ENCODE results near the gene CDK4. TPM values are rescaled to one million over a fixed set of nuclear protein-coding genes. Genes with fewer than 3 reads are reported as not detected.
A peak's percentile ranks its signal among the peaks of the same experiment; 100 is the strongest.

CDK4 gene
- total and polyA plus RNA-seq, 5 donors from 2014 or later, result 17.5 to 90.3 (median 63.5) TPM

DNA sequence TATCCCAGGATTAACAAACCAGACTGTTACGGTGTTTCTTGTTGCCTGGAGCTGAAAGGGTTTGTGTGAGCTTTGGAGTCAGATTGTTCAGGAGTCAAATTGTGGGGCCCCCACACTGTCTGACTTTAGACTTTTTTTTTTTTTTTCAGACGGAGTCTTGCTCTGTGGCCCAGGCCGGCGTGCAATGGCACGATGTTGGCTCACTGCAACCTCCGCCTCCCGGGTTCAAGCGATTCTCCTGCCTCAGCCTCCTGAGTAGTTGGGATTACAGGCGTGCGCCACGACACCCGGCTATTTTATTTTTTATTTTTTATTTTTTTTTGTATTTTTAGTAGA, 31.3 kb upstream of the CDK4 start:
- H3K9me3 Mint-ChIP-seq, result no peaks in the 10 kb centered on the region
- H3K4me3 Mint-ChIP-seq, result peak overlapping the region; percentile 96 to 100 (median 98)
- peak overlapping the region; percentile 91 for H3K4me3 ChIP-seq (ENCODE audit: low read depth, low read length)
- no peak for DNase-seq
- peaks cover 9% of the 10 kb centered on the region for H3K36me3 Mint-ChIP-seq
- peak overlapping the region in 1 of 3 donors; percentile 100 for H3K27ac Mint-ChIP-seq
- peaks cover 4% of the 10 kb centered on the region for H3K27me3 Mint-ChIP-seq
- no peaks in the 10 kb centered on the region for H3K9me3 ChIP-seq (ENCODE audit: control insufficient read depth in 2 of 2, low read length in 2 of 2)
- no peak for ATAC-seq (ENCODE audit: low read depth in 2 of 2)
- no peaks in the 10 kb centered on the region for H3K27me3 ChIP-seq (ENCODE audit: control insufficient read depth, insufficient read depth, low read length)
- H3K4me1 ChIP-seq (ENCODE audit: control insufficient read depth, insufficient read depth, low read length, poor library complexity, severe bottlenecking), result peaks cover 38% of the 10 kb centered on the region
- H3K36me3 ChIP-seq (ENCODE audit: control insufficient read depth, insufficient read depth, low read length), result peaks cover 20% of the 10 kb centered on the region
- H3K4me1 Mint-ChIP-seq, result peaks cover 12 to 55% (median 30%) of the 10 kb centered on the region in 4 donors
- H3K27ac ChIP-seq (ENCODE audit: insufficient read depth, low read length, poor library complexity, severe bottlenecking), result peak overlapping the region; percentile 74

DNA sequence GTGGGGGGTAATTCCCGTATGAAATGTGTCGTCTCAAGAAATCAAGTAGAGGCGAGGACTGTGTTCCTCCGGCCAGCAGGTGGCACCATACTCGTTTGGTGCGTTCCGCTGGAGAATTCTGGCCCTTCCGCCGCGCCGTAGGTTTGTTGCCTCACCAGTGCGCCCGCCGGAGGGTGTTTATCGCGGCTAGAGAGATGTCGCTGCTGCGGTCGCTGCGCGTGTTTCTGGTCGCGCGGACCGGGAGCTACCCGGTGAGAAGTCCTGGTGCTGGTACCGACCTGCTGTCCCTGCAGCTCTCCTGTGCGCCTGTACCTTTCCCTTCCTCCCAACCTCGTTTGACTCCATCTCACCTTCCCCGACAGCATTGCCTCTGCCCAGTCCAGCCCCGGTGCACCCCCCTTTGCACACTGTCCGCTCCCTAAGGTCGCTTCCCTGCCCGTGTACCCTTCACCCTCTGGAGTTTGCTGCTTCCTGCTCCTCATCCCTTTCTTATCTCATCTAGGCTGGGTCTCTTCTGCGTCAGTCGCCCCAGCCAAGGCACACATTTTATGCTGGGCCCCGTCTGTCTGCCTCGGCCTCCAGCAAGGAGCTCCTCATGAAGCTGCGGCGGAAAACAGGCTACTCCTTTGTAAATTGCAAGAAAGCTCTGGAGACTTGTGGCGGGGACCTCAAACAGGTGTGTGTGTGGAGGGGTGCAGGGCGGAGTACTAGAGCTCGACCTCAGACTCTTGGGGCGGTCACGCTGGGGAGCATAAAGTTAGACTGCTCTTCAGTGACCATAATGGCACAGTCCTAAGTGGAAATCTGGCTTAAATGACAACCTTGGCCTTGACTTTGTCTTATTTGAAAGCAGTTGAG, 30.7 kb upstream of the CDK4 start, which contains the start of gene TSFM:
TSFM (plus strand) TSS at position 180 of the 858 bp plus-strand sequence; CDS start at position 195, 15 bp downstream.
- peak within 1 kb of the TSS; percentile 74 for H3K27ac ChIP-seq (ENCODE audit: insufficient read depth, low read length, poor library complexity, severe bottlenecking)
- H3K4me1 ChIP-seq (ENCODE audit: control insufficient read depth, insufficient read depth, low read length, poor library complexity, severe bottlenecking), result peaks cover 38% of the 10 kb centered on the region
- peak; percentile 94 to 95 for ATAC-seq (ENCODE audit: low read depth in 2 of 2)
- peak within 1 kb of the TSS; percentile 96 to 100 (median 98) for H3K4me3 Mint-ChIP-seq
- H3K36me3 Mint-ChIP-seq, result peaks cover 8% of the 10 kb centered on the region
- no peaks in the 10 kb centered on the region for H3K9me3 ChIP-seq (ENCODE audit: control insufficient read depth in 2 of 2, low read length in 2 of 2)
- peaks cover 16% of the 10 kb centered on the region for H3K36me3 ChIP-seq (ENCODE audit: control insufficient read depth, insufficient read depth, low read length)
- H3K4me3 ChIP-seq (ENCODE audit: low read depth, low read length), result peak within 1 kb of the TSS; percentile 91
- peaks cover 12 to 54% (median 30%) of the 10 kb centered on the region in 4 donors for H3K4me1 Mint-ChIP-seq
- peaks cover 4% of the 10 kb centered on the region for H3K27me3 Mint-ChIP-seq
- H3K9me3 Mint-ChIP-seq, result no peaks in the 10 kb centered on the region
- no peaks in the 10 kb centered on the region for H3K27me3 ChIP-seq (ENCODE audit: control insufficient read depth, insufficient read depth, low read length)
- H3K27ac Mint-ChIP-seq, result peak within 1 kb of the TSS; percentile 97 to 100 (median 100)
- peak; percentile 91 to 97 (median 94) for DNase-seq

DNA sequence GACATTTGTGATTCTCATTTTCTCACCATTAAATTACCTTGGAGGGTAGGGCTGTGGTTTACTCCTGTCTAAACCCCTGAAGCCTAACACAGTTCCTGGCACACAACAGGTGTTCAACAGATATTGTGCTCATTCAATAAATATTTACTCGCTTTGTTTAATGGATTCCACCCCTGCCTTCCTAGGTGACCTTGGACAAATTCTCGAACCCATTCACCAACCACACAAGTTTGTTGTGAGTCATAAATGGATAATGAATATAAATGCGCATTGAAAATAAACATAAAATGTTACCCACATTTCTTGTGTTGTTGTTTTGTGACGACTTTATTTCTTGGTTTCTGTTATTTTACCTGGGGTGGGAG, 30.1 kb upstream of the CDK4 start:
- H3K27ac Mint-ChIP-seq, result peak overlapping the region; percentile 97 to 100 (median 100)
- H3K4me1 ChIP-seq (ENCODE audit: control insufficient read depth, insufficient read depth, low read length, poor library complexity, severe bottlenecking), result peaks cover 38% of the 10 kb centered on the region
- peak overlapping the region; percentile 91 for H3K4me3 ChIP-seq (ENCODE audit: low read depth, low read length)
- peaks cover 8% of the 10 kb centered on the region for H3K36me3 Mint-ChIP-seq
- peak overlapping the region; percentile 74 for H3K27ac ChIP-seq (ENCODE audit: insufficient read depth, low read length, poor library complexity, severe bottlenecking)
- ATAC-seq (ENCODE audit: low read depth in 2 of 2), result no peak
- no peaks in the 10 kb centered on the region for H3K9me3 Mint-ChIP-seq
- no peaks in the 10 kb centered on the region for H3K9me3 ChIP-seq (ENCODE audit: control insufficient read depth in 2 of 2, low read length in 2 of 2)
- no peaks in the 10 kb centered on the region for H3K27me3 ChIP-seq (ENCODE audit: control insufficient read depth, insufficient read depth, low read length)
- peaks cover 13% of the 10 kb centered on the region for H3K36me3 ChIP-seq (ENCODE audit: control insufficient read depth, insufficient read depth, low read length)
- peaks cover 12 to 54% (median 31%) of the 10 kb centered on the region in 4 donors for H3K4me1 Mint-ChIP-seq
- DNase-seq, result no peak
- peaks cover 4% of the 10 kb centered on the region for H3K27me3 Mint-ChIP-seq
- peak overlapping the region; percentile 96 to 100 (median 98) for H3K4me3 Mint-ChIP-seq

DNA sequence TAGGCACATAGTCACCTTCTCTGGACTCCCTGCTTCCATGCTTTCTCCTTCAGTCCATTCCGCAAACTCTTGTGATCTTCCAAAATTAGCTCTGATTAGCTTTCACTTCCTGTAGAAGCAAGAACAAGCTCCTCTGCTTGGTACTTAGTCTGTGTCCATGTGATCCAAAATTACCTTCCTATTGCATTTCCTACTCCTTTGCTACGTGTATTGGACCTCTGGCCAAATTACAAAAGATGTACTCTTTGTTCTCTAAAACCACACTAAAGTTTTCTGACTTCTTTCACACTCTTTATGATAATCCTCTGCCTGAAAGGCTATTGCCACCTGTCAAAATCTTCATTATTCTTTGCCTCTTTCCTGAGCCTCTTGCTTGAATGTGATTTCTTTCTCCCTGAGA, 29.7 kb upstream of the CDK4 start:
- DNase-seq, result no peak
- H3K4me3 ChIP-seq (ENCODE audit: low read depth, low read length), result peak overlapping the region; percentile 91

DNA sequence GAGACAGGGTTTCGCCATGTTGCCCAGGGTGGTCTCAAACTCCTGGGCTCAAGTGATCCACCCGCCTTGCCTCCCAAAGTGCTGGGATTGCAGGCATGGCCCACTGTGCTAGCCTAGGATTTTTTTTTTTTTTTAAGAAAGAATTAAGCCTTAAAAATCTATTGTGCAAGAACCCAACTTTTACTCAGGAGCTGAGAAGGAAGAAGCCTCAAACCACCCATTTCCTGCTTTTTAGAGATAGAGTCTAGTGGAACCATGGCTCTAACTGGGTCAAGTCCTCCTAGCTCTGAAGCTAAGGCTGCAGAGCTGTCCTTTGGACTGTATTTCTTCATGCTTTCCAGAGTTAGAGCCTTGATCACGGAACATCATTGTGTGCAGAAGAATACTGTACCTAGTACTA, 29.1 kb upstream of the CDK4 start:
- Mint-ChIP-seq H3K27me3 (peaks cover 4% of the 10 kb centered on the region), H3K4me1 (peaks cover 12 to 50% (median 29%) of the 10 kb centered on the region in 4 donors), H3K27ac (peak overlapping the region; percentile 23 to 100 (median 85)), H3K9me3 (no peaks in the 10 kb centered on the region), H3K4me3 (peak overlapping the region; percentile 46 to 100 (median 88)), H3K36me3 (peaks cover 3% of the 10 kb centered on the region)
- Histone ChIP-seq H3K27me3 (ENCODE audit: control insufficient read depth, insufficient read depth, low read length) (no peaks in the 10 kb centered on the region), H3K9me3 (ENCODE audit: control insufficient read depth in 2 of 2, low read length in 2 of 2) (no peaks in the 10 kb centered on the region), H3K27ac (ENCODE audit: insufficient read depth, low read length, poor library complexity, severe bottlenecking) (peak overlapping the region; percentile 74), H3K4me3 (ENCODE audit: low read depth, low read length) (peak overlapping the region; percentile 91), H3K36me3 (ENCODE audit: control insufficient read depth, insufficient read depth, low read length) (peaks cover 3% of the 10 kb centered on the region), H3K4me1 (ENCODE audit: control insufficient read depth, insufficient read depth, low read length, poor library complexity, severe bottlenecking) (peaks cover 38% of the 10 kb centered on the region)
- peak in 1 of 3 donors; percentile 18 for DNase-seq
- no peak for ATAC-seq (ENCODE audit: low read depth in 2 of 2)

More for the DNA sequence above, 29.7 kb upstream of the CDK4 start:
- peaks cover 4% of the 10 kb centered on the region for H3K27me3 Mint-ChIP-seq
- no peaks in the 10 kb centered on the region for H3K27me3 ChIP-seq (ENCODE audit: control insufficient read depth, insufficient read depth, low read length)
- peak overlapping the region; percentile 74 for H3K27ac ChIP-seq (ENCODE audit: insufficient read depth, low read length, poor library complexity, severe bottlenecking)
- H3K27ac Mint-ChIP-seq, result peak overlapping the region; percentile 97 to 100 (median 100)
- no peak for ATAC-seq (ENCODE audit: low read depth in 2 of 2)
- H3K36me3 ChIP-seq (ENCODE audit: control insufficient read depth, insufficient read depth, low read length), result peaks cover 9% of the 10 kb centered on the region
- H3K36me3 Mint-ChIP-seq, result peaks cover 8% of the 10 kb centered on the region
- H3K4me1 Mint-ChIP-seq, result peaks cover 12 to 54% (median 31%) of the 10 kb centered on the region in 4 donors
- no peaks in the 10 kb centered on the region for H3K9me3 ChIP-seq (ENCODE audit: control insufficient read depth in 2 of 2, low read length in 2 of 2)
- no peaks in the 10 kb centered on the region for H3K9me3 Mint-ChIP-seq
- peaks cover 38% of the 10 kb centered on the region for H3K4me1 ChIP-seq (ENCODE audit: control insufficient read depth, insufficient read depth, low read length, poor library complexity, severe bottlenecking)
- peak overlapping the region; percentile 46 to 100 (median 98) for H3K4me3 Mint-ChIP-seq

DNA sequence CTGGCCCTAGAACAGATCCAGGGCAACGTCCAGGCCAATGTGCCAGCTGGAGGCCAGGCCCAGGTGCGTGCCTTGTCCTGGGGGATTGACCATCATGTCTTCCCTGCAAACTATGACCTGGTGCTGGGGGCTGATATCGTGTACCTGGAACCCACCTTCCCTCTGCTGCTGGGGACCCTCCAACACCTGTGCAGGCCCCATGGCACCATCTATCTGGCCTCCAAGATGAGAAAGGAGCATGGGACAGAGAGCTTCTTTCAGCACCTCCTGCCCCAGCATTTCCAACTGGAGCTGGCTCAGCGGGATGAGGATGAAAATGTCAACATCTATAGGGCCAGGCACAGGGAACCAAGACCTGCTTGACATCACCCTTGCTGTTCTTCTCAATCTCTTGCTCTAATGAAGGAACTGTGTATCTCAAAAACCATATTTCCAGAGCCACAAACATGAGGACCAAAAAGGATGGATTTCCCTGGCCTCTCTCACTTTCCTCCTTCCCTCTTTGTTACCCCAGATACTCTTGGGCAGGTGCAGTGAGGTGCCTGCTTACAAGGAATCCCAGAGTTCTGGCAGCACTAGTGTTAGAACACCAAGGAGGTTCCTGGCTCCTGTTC, 28.3 kb upstream of the CDK4 start:
- Mint-ChIP-seq H3K27ac (peak overlapping the region; percentile 23 to 85 (median 42)), H3K36me3 (no peaks in the 10 kb centered on the region), H3K9me3 (no peaks in the 10 kb centered on the region), H3K4me1 (peaks cover 12 to 49% (median 27%) of the 10 kb centered on the region in 4 donors), H3K27me3 (peaks cover 4% of the 10 kb centered on the region), H3K4me3 (peak overlapping the region in 3 of 4 donors; percentile 28 to 96 (median 28))
- Histone ChIP-seq H3K27ac (ENCODE audit: insufficient read depth, low read length, poor library complexity, severe bottlenecking) (peak overlapping the region; percentile 74), H3K27me3 (ENCODE audit: control insufficient read depth, insufficient read depth, low read length) (no peaks in the 10 kb centered on the region), H3K4me1 (ENCODE audit: control insufficient read depth, insufficient read depth, low read length, poor library complexity, severe bottlenecking) (peaks cover 38% of the 10 kb centered on the region), H3K9me3 (ENCODE audit: control insufficient read depth in 2 of 2, low read length in 2 of 2) (no peaks in the 10 kb centered on the region), H3K36me3 (ENCODE audit: control insufficient read depth, insufficient read depth, low read length) (no peaks in the 10 kb centered on the region), H3K4me3 (ENCODE audit: low read depth, low read length) (no peak overlapping the region)
- no peak for DNase-seq
- ATAC-seq (ENCODE audit: low read depth in 2 of 2), result no peak

DNA sequence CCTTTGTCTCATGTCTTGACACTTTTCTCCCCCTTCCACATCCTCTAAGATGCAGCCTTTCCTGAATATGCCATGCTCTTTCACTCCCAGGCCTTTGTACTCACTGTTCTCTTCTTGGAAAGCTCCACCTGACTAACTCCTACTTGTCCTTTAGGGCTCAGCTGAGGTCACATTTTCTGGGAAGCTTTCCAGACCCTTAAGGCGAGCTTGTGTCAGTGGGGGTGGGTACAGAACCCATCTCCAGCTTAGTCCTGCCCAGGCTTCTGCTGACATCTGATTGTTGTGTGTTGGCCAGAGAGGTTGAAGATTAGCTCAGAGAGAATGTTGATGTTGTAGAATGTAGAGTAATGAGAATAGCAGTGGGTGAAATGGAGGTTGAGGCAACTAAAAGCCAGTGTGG, 27.6 kb upstream of the CDK4 start:
- peaks cover 38% of the 10 kb centered on the region for H3K4me1 ChIP-seq (ENCODE audit: control insufficient read depth, insufficient read depth, low read length, poor library complexity, severe bottlenecking)

More for the DNA sequence above, 27.6 kb upstream of the CDK4 start:
- H3K36me3 Mint-ChIP-seq, result no peaks in the 10 kb centered on the region
- DNase-seq (no peak), ATAC-seq (ENCODE audit: low read depth in 2 of 2) (no peak)
- Histone ChIP-seq H3K9me3 (ENCODE audit: control insufficient read depth in 2 of 2, low read length in 2 of 2) (no peaks in the 10 kb centered on the region), H3K4me3 (ENCODE audit: low read depth, low read length) (no peak overlapping the region), H3K27ac (ENCODE audit: insufficient read depth, low read length, poor library complexity, severe bottlenecking) (no peak overlapping the region), H3K36me3 (ENCODE audit: control insufficient read depth, insufficient read depth, low read length) (no peaks in the 10 kb centered on the region), H3K27me3 (ENCODE audit: control insufficient read depth, insufficient read depth, low read length) (no peaks in the 10 kb centered on the region)
- peaks cover 4% of the 10 kb centered on the region for H3K27me3 Mint-ChIP-seq
- H3K4me3 Mint-ChIP-seq, result peak overlapping the region in 2 of 4 donors; percentile 14 to 24
- peaks cover 12 to 49% (median 27%) of the 10 kb centered on the region in 4 donors for H3K4me1 Mint-ChIP-seq
- peak overlapping the region in 2 of 3 donors; percentile 3 to 47 for H3K27ac Mint-ChIP-seq
- no peaks in the 10 kb centered on the region for H3K9me3 Mint-ChIP-seq

Measured in CD4-positive, CD25-positive, alpha-beta regulatory T cell (primary cell).